ENCODE data around the gene AJM1. TPM values are rescaled to one million over a fixed set of nuclear protein-coding genes. Genes with fewer than 3 reads are reported as not detected.
"Not testable (repeated sequence)": the region's sequence is repeated elsewhere in the genome, so short reads cannot be mapped to it uniquely, and the experiment has no call there.

Gene AJM1
- total RNA-seq, 2 experiments from 2014 or later, result 4.3 to 4.8 TPM

DNA sequence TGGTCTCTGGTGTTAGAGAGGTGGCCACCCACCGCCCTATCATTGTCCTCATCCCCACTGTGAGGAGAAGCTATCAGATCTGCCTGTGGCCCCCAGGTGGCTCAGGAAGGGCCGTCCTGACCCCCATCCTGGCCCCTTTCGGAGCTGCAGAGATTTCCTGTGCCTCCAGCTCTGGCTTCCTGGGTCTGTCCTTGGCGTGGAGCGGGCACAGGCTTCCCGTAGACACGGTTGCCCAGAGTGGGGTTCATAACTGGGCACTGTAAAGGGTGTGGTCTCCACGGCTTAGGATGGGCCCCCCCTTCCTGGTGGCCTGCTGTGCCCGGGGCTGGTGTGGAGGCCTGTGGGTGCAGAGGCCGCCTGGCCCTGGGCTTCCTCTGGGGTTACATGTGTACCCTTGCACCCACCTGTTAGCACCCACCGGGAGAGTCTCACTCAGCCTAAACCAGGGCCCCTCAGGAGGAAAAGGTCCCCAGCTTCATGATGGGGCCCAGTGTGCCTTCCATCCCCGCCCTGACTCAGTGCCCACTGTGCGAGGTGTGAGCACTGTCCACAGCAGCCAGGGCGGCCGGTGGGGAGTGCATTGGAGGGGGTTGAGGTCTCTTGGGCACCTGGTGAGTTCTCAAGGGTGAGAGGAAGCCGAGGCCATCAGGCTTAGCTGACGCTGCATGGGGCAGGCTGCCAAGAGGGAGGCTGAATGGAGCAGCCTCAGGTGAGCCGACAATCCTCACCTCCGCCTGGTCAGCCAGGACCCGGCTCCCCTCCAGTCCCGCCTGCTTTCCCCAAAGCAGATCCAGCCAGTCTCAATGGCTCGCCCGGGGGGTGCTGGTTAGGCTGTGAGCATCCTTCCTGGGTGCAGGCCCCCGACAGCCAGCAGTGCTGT lies 15.3 kb upstream of the AJM1 start:
- ATAC-seq (no peak), DNase-seq (no peak)
- Mint-ChIP-seq H3K4me1 (no peaks in the 10 kb centered on the region), H3K27ac (no peak overlapping the region), H3K27me3 (no peaks in the 10 kb centered on the region), H3K36me3 (ENCODE audit: low read depth) (peaks cover 19% of the 10 kb centered on the region), H3K9me3 (ENCODE audit: low read depth) (no peaks in the 10 kb centered on the region), H3K4me3 (no peak overlapping the region)
- intact Hi-C loops (cut with DNase I, micrococcal nuclease), result no loop called here
- ChIA-PET POLR2A (interaction anchor here (0.6 kb wide), 1 partner anchor 84 kb away, joined by 4 read pairs; no protein-coding TSS in a partner anchor), CTCF (interaction anchor here (0.6 to 1.9 kb wide), 2 partner anchors 202 to 291 kb away, joined by 3 to 6 read pairs; no protein-coding TSS in a partner anchor)

DNA sequence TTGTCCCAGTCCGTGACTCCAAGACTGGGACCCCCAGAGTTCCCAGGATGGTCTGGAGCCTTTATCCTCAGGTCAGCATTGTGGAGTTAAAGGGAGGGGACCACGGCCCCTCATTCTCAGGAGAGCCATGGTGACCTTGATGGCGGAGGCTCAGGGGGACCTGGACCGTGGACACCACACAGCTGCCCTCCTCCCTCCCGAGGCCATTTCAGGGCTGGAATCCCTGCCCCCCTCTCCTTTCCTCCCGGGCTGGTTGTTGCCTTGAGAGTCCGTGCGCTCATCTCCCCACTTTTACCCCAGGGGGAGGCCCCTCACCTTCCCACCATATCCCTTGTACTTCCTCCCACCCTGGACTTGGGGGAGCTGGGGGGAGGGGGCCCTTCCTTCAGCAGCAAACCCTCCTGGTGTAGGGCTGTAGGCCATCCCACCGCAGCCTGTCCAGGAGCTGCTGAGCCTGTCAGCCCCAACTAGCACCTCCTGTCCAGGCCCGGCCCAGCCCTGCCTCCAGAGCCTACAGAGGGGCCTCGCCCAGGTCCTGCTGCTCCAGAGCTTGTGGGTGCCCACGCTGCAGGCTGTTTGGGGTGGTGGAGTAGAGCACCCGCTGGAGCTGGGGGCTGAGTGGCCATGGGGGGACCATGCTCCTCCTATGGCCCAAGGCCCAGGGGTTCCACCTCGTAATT lies 14.3 kb upstream of the AJM1 start:
- Mint-ChIP-seq H3K27ac (no peak overlapping the region), H3K4me3 (no peak overlapping the region), H3K9me3 (ENCODE audit: low read depth) (no peaks in the 10 kb centered on the region), H3K36me3 (ENCODE audit: low read depth) (peaks cover 19% of the 10 kb centered on the region), H3K4me1 (no peaks in the 10 kb centered on the region), H3K27me3 (no peaks in the 10 kb centered on the region)
- DNase-seq (no peak), ATAC-seq (no peak)
- CTCF ChIA-PET, result interaction anchor here (1.9 kb wide), 1 partner anchor 201 kb away, joined by 6 read pairs; no protein-coding TSS in a partner anchor
- intact Hi-C loops (cut with DNase I, micrococcal nuclease), result no loop called here
- POLR2A ChIA-PET, result no interaction called here

DNA sequence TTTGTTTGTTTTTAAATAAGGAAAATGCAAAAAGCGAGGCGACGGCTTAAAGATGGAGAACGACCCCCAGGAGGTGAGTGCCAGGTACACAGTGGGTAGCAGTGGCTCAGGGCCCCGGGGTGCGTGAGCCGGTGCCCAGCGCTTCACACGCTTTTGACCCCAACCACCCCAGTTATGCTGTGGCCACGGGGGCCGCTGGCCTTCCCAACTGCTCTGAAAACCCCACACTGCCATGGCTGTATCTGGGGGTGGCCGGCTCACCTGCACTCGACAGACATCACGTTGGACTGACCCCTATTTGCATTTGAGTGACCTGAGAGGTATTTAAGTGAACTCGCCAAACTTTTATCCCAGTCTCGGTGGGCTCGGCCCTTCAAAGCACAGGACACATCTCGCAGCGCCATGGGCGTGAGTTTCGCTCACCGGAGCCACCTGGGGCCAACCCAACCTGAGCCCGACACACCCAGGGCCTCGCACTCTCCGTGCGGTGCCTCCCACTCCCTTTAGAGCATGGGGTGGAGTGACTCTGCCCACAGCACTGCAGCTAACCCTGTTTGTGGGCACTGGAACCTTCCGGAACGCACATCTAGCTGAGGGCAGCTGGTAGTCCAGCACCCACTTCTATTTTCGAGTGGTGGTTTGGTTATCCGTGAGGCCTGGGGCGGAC lies 13.7 kb upstream of the AJM1 start:
- Mint-ChIP-seq H3K27me3 (no peaks in the 10 kb centered on the region), H3K36me3 (ENCODE audit: low read depth) (peaks cover 17% of the 10 kb centered on the region), H3K4me3 (no peak overlapping the region), H3K27ac (no peak overlapping the region), H3K9me3 (ENCODE audit: low read depth) (no peaks in the 10 kb centered on the region), H3K4me1 (no peaks in the 10 kb centered on the region)
- no peak for DNase-seq
- ChIA-PET POLR2A (no interaction called here), CTCF (interaction anchor here (0.9 to 1.9 kb wide), 3 partner anchors 46 to 408 kb away, joined by 3 to 6 read pairs (median 4); no protein-coding TSS in a partner anchor)
- intact Hi-C loops (cut with DNase I, micrococcal nuclease), result no loop called here
- no peak for ATAC-seq

DNA sequence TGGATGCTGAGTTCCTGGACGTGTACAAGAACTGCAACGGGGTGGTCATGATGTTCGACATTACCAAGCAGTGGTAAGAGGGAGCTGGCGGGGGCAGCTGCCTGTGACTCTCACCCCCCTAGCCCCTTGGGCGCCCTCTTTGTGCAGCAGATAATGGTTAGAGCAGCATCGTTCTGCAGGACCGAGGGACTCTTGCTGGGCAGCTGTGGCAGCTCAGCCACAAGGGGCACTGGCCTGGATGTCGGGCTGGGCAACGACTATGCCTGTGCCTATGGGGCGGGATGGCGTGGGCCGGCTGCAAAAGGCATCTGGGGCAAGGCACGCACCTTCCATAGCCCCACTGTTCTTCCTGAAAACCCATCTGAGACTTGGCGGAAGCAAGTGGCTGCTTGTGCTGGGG lies 12.9 kb upstream of the AJM1 start:
- ATAC-seq (no peak), DNase-seq (no peak)
- intact Hi-C loops (cut with DNase I, micrococcal nuclease), result no loop called here
- peaks cover 17% of the 10 kb centered on the region for H3K36me3 Mint-ChIP-seq (ENCODE audit: low read depth)
- no peaks in the 10 kb centered on the region for H3K4me1 Mint-ChIP-seq
- no peak overlapping the region for H3K27ac Mint-ChIP-seq
- H3K4me3 Mint-ChIP-seq, result no peak overlapping the region
- POLR2A ChIA-PET, result no interaction called here
- H3K27me3 Mint-ChIP-seq, result no peaks in the 10 kb centered on the region
- H3K9me3 Mint-ChIP-seq (ENCODE audit: low read depth), result no peaks in the 10 kb centered on the region
- CTCF ChIA-PET, result interaction anchor here (0.7 to 1.3 kb wide), 4 partner anchors 45 to 615 kb away, joined by 3 to 4 read pairs (median 3); no protein-coding TSS in a partner anchor

DNA sequence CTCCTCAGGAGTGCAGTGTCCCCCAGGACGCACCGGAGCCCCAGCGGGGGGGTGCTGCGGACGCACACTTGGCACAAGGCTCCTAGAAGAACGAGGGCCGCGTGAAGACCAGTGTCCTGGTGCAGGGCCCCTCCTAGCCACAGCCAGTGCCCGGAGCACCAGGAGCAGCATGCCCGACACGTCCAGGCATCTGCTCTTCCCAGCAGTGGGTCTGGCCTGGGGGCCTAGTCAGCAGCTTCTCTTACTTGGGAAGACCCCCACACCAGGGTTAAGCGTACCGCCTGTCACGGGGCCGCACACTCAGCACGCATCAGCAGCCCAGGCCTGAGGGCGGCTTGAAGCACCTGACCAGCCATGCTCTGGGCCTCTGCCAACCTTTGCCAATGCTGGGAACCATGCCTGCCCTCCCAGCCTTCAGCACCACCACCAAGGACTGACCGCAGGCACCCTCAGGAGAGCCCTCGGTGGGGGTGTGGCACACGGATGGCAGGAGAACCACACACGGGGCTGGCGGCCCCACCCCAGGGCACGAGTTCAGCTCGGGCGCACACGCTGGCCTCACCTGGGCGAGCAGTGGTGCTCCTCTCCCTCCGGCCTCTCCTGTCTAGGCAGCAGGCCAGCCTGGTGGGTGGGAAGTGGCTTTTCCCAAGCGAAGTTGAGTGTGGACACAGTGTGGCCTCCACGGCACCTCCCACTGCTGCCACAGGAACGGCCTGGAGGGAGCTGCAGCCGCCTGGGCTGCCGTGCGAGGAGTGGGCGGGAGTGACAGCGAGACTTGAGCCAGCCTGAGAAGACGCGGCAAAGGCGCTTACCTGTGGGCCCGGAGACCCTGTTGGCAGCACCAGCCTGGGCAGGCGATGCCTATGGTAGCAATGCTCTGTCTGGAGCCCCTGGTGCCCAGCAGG lies 12.0 kb upstream of the AJM1 start:
- Mint-ChIP-seq H3K27ac (no peak overlapping the region), H3K4me3 (no peak overlapping the region), H3K36me3 (ENCODE audit: low read depth) (peaks cover 17% of the 10 kb centered on the region), H3K9me3 (ENCODE audit: low read depth) (no peaks in the 10 kb centered on the region), H3K27me3 (no peaks in the 10 kb centered on the region), H3K4me1 (no peaks in the 10 kb centered on the region)
- ChIA-PET CTCF (interaction anchor here (0.7 to 1.3 kb wide), 4 partner anchors 45 to 614 kb away, joined by 3 to 4 read pairs (median 3); no protein-coding TSS in a partner anchor), POLR2A (no interaction called here)
- no peak for DNase-seq
- ATAC-seq, result no peak
- intact Hi-C loops (cut with DNase I, micrococcal nuclease), result no loop called here

DNA sequence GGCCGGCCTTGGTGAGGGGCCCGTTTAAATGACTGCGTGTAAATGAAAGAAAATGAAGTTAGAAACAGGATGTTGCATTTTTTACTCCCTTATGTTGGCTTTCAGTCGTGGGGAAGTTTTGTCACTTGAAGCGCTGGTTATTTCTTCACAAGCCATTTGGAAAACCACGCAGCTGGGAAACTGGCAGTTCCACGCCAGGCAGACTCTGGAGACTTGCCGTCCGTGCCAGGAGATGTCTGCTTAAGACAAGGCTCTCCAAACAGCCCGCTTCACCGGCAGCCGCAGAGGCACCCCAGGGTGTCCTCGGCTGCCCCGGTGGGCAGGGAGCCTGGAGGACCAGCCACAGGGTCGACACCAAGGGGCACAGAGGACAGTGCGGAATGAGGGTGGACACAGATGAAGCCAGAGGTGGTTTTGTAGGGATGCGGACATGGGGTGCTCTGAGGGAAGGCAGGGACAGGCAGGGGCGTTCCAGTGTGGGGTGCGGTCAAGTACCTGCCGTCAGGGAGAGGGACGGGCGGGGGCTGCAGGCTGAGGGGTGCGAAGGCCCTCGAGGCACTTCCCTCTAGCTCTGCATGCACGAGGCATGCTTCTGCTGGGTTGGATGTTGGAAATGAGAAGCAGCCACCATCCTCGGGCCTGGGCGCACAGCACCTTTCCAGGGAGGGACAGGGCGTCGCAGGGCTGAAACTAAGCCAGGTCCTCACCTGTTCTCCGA lies 11.1 kb upstream of the AJM1 start:
- CTCF ChIA-PET, result no interaction called here
- DNase-seq, result no peak
- Mint-ChIP-seq H3K27me3 (no peaks in the 10 kb centered on the region), H3K4me3 (no peak overlapping the region), H3K9me3 (ENCODE audit: low read depth) (no peaks in the 10 kb centered on the region), H3K36me3 (ENCODE audit: low read depth) (peaks cover 14% of the 10 kb centered on the region), H3K4me1 (no peaks in the 10 kb centered on the region), H3K27ac (no peak overlapping the region)
- POLR2A ChIA-PET, result no interaction called here
- ATAC-seq, result no peak
- intact Hi-C loops (cut with DNase I, micrococcal nuclease), result no loop called here

DNA sequence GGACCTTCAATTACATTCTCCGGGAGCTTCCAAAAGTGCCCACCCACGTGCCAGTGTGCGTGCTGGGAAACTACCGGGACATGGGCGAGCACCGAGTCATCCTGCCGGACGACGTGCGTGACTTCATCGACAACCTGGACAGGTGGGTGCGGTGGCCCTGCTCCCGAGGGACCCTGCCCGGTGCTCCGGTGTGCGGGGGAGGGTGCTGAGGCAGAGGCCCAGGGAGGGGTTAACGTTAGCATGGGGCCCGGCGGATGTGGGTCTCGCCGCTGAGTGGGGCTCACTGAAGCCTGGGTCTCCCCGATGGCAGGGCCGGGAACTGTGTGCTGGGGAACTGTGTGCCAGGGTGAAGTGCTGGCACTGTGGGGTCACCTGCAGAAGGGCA lies 10.6 kb upstream of the AJM1 start:
- intact Hi-C loops (cut with DNase I, micrococcal nuclease), result no loop called here
- ChIA-PET CTCF (no interaction called here), POLR2A (no interaction called here)
- ATAC-seq, result no peak
- Mint-ChIP-seq H3K27me3 (no peaks in the 10 kb centered on the region), H3K36me3 (ENCODE audit: low read depth) (peaks cover 14% of the 10 kb centered on the region), H3K9me3 (ENCODE audit: low read depth) (no peaks in the 10 kb centered on the region), H3K4me3 (no peak overlapping the region), H3K27ac (no peak overlapping the region), H3K4me1 (no peaks in the 10 kb centered on the region)
- no peak for DNase-seq

DNA sequence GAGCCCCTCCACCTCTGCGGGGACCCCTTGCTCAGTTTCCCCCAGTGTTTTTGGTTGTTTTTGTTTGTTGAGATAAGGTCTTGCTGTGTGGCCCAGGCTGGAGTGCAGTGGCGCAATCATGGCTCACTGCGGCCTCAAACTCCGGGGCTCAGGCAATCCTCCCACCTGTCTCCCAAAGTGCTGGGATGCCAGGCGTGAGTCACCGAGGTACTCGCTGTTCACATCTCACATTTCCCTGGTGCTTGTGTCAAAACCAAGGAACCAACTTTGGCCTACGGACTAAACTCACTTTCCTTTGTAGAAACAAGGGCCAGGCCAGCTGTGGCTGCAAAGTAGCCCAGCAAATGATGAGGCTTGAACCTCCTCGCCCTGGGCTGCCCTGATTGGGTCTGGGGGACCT lies 9.7 kb upstream of the AJM1 start:
- CTCF ChIA-PET, result interaction anchor here (0.6 kb wide), 2 partner anchors 55 to 123 kb away, joined by 3 to 4 read pairs; no protein-coding TSS in a partner anchor
- peaks cover 14% of the 10 kb centered on the region for H3K36me3 Mint-ChIP-seq (ENCODE audit: low read depth)
- no peaks in the 10 kb centered on the region for H3K9me3 Mint-ChIP-seq (ENCODE audit: low read depth)
- H3K27ac Mint-ChIP-seq, result no peak overlapping the region
- intact Hi-C loops (cut with DNase I, micrococcal nuclease), result no loop called here
- no peak overlapping the region for H3K4me3 Mint-ChIP-seq
- ATAC-seq, result no peak
- no peaks in the 10 kb centered on the region for H3K27me3 Mint-ChIP-seq
- POLR2A ChIA-PET, result no interaction called here
- H3K4me1 Mint-ChIP-seq, result no peaks in the 10 kb centered on the region
- no peak for DNase-seq

DNA sequence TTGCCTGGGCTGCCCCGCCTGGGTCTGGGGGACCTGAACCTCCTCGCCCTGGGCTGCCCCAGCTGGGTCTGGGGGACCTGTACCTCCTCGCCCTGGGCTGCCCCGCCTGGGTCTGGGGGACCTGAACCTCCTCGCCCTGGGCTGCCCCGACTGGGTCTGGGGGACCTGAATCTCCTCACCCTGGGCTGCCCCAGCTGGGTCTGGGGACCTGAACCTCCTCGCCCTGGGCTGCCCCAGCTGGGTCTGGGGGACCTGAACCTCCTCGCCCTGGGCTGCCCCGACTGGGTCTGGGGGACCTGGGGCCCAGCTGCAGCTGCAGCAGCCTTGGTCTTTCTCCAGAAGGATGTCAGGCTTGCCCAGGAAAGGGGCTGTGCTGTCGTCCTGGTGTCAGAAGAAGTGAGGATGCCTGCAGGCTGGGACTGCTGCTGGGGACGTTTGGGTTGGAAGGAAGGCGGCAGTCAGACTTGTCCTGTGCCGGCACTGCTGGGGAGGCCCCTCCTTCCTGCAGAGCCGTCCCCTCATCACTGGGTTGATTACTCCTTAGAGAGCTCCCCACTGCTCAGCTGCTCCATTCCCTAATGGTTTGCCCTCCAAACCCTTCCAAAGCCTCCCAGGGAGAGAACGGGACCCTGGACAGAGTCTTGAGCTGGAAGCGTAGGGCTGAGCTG lies 8.8 kb upstream of the AJM1 start:
- H3K27me3 Mint-ChIP-seq, POLR2A ChIA-PET, DNase-seq: not testable (repeated sequence)

More for the DNA sequence above, 8.8 kb upstream of the AJM1 start:
- intact Hi-C loops (cut with DNase I, micrococcal nuclease); H3K4me3 Mint-ChIP-seq; H3K9me3 Mint-ChIP-seq (ENCODE audit: low read depth); H3K27ac Mint-ChIP-seq; ATAC-seq; H3K4me1 Mint-ChIP-seq: not testable (repeated sequence)
- CTCF ChIA-PET, result interaction anchor here (0.6 kb wide), 2 partner anchors 56 to 122 kb away, joined by 3 to 4 read pairs; no protein-coding TSS in a partner anchor
- H3K36me3 Mint-ChIP-seq (ENCODE audit: low read depth), result peaks cover 14% of the 10 kb centered on the region

All from activated CD4-positive, alpha-beta T cell treated with anti-CD3 and anti-CD28 coated beads for 36 hours (primary cell).